ENCODE data around the gene RPS14. TPM values are rescaled to one million over a fixed set of nuclear protein-coding genes. Genes with fewer than 3 reads are reported as not detected.

Gene RPS14
- total and polyA plus RNA-seq, 2 of the 8 experiments (the other 6 are each of a cell fraction or from before 2014, with no cell fraction given) = 2,548 to 6,423 TPM

- TF ChIP-seq KDM1A (IDR thresholded peaks at IDR 0.05; ENCODE audit: borderline replicate concordance, low read length) (no peak), CHD2 (IDR thresholded peaks at IDR 0.05; ENCODE audit: low read length) (no peak), TAF7 (optimal IDR thresholded peaks at IDR 0.05; ENCODE audit: borderline replicate concordance, low read depth, low read length) (no peak)
Measured at GRCh38 chr5:150431048-150431447, 18.5 kb downstream of the RPS14 start (continued).
